ENCODE measurements around the gene TRIM33. TPM values are rescaled to one million over a fixed set of nuclear protein-coding genes. Genes with fewer than 3 reads are reported as not detected.

The TRIM33 gene
- total and polyA plus RNA-seq, 2 of the 8 experiments (the other 6 are each of a cell fraction or from before 2014, with no cell fraction given): 17.1 to 52.3 TPM

- ChIA-PET CTCF (ENCODE audit: partially characterized antibody) (no interaction called here), POLR2A (ENCODE audit: partially characterized antibody) (no interaction called here)
- Histone ChIP-seq H3K27me3 (replicated peaks in 1 of 4; ENCODE audit: control insufficient read depth in 3 of 4, extremely low read depth in 1 of 4, insufficient read depth in 3 of 4, low read length in 3 of 4) (no peaks in the 10 kb centered on the region), H3K4me1 (replicated peaks in 1 of 4; ENCODE audit: control insufficient read depth in 3 of 4, insufficient read depth in 4 of 4, low read length in 3 of 4) (peaks cover 0 to 5% (median 3%) of the 10 kb centered on the region in 4 experiments; a peak in 5 of 7 replicates), H2BK12ac (ENCODE audit: low read depth, low read length) (no peak overlapping the region), H4K5ac (ENCODE audit: insufficient read length, low read depth, low read length) (no peak overlapping the region), H3K4me2 (ENCODE audit: insufficient read depth in 1 of 2, low read depth in 2 of 2, low read length in 2 of 2) (no peak overlapping the region), H3K9me3 (ENCODE audit: insufficient read depth in 2 of 2, low read depth in 1 of 2, low read length in 1 of 2) (no peaks in the 10 kb centered on the region), H2AFZ (ENCODE audit: low read length) (no peak overlapping the region), H3K79me2 (ENCODE audit: control insufficient read depth in 1 of 2, insufficient read depth in 2 of 2, low read length in 2 of 2) (peaks cover 27 to 98% of the 10 kb centered on the region in 2 experiments), H3K4me3 (ENCODE audit: extremely low read depth in 1 of 4, insufficient read depth in 2 of 4, low read depth in 3 of 4, low read length in 4 of 4) (no peak overlapping the region), H4K20me1 (replicated peaks in 1 of 2; ENCODE audit: control insufficient read depth in 1 of 2, insufficient read depth in 2 of 2, low read length in 2 of 2) (peaks cover 22 to 23% of the 10 kb centered on the region in 2 experiments), H2BK5ac (ENCODE audit: low read depth, low read length) (no peak overlapping the region), H3K56ac (replicated peaks; ENCODE audit: insufficient read length, low read depth, low read length) (no peak overlapping the region), H2BK120ac (replicated peaks; ENCODE audit: low read depth, low read length) (no peak overlapping the region), H3K14ac (ENCODE audit: insufficient read length) (no peak overlapping the region), H3K23ac (ENCODE audit: insufficient read length) (no peak overlapping the region), H3K36me3 (ENCODE audit: control insufficient read depth in 2 of 4, insufficient read depth in 4 of 4, low read length in 3 of 4) (peaks cover 0 to 11% (median 4%) of the 10 kb centered on the region in 4 experiments; a peak in 5 of 8 replicates), H3K23me2 (ENCODE audit: low read depth, low read length) (peaks cover 11% of the 10 kb centered on the region), H3K4ac (replicated peaks; ENCODE audit: insufficient read length, low read depth, low read length) (no peak overlapping the region), H2BK20ac (ENCODE audit: low read length) (no peak overlapping the region), H4K91ac (replicated peaks; ENCODE audit: insufficient read length, low read length) (no peak overlapping the region), H3K79me1 (ENCODE audit: low read depth, low read length) (peaks cover 15% of the 10 kb centered on the region), H2BK15ac (ENCODE audit: low read length) (no peak overlapping the region), H3K18ac (ENCODE audit: extremely low read depth, low read length) (no peak overlapping the region), H4K8ac (ENCODE audit: extremely low read depth, insufficient read depth, low read length) (no peak overlapping the region), H2AK5ac (ENCODE audit: low read depth, low read length) (no peak overlapping the region), H3K27ac (ENCODE audit: low read depth, low read length) (no peak overlapping the region), H3K9ac (replicated peaks in 1 of 4; ENCODE audit: extremely low read depth in 1 of 4, low read depth in 3 of 4, low read length in 3 of 4) (no peak overlapping the region)
- 85% methylated on average over 2 of the region's 2 CpGs; no CpG with 5 or more reads in 1 of the 2 experiments for WGBS, 2 experiments (ENCODE audit: extremely low coverage in 1 of 2, insufficient coverage in 1 of 2, insufficient read length in 1 of 2, insufficient replicate concordance in 2 of 2, low coverage in 1 of 2, low lambda C conversion rate in 2 of 2, missing lambda C conversion rate in 1 of 2)
- no peak for TF ChIP-seq TBP (IDR thresholded peaks at IDR 0.05; ENCODE audit: low read depth, low read length)
- TF ChIP-seq E2F6 (IDR thresholded peaks at IDR 0.05): no peak
- no peak for TF ChIP-seq MAX (IDR thresholded peaks at IDR 0.05)
- no peak for TF ChIP-seq TEAD4 (IDR thresholded peaks at IDR 0.05; ENCODE audit: low read depth, low read length)
- no peak for TF ChIP-seq RXRA (IDR thresholded peaks at IDR 0.05; ENCODE audit: insufficient read depth, low read depth, low read length)
- no peak for TF ChIP-seq SUZ12 (IDR thresholded peaks at IDR 0.05; ENCODE audit: low read length)
- no peak for TF ChIP-seq POU5F1 (IDR thresholded peaks at IDR 0.05; ENCODE audit: low read depth, low read length)
- TF ChIP-seq SIN3A (conservative IDR thresholded peaks at IDR 0.05 in 1 of 2, IDR thresholded peaks at IDR 0.05 in 1 of 2; ENCODE audit: low read depth in 1 of 2, low read length in 2 of 2): no peak
- no peak for TF ChIP-seq PHF8 (conservative IDR thresholded peaks at IDR 0.05; ENCODE audit: low read depth, low read length)
- no peak for TF ChIP-seq GABPA (IDR thresholded peaks at IDR 0.05; ENCODE audit: borderline replicate concordance, insufficient read depth, low read length)
- FAIRE-seq (no peak), DNase-seq (ENCODE audit: low read depth in 1 of 2, low spot score in 2 of 2) (no peak)
Measured at GRCh38 chr1:114505148-114505561, 5.8 kb downstream of the TRIM33 start.
